Endothelial cell of umbilical vein (primary cell): ENCODE measurements around the gene TCF7L2. TPM values are rescaled to one million over a fixed set of nuclear protein-coding genes. Genes with fewer than 3 reads are reported as not detected.
A peak's percentile ranks its signal among the peaks of the same experiment; 100 is the strongest.

ENCODE experiments used
- BruUV-seq: library from RNA; stranded (reverse); fragments of 400-500 nt; replicated peaks from 2 replicates; lab custom pipeline; 2021; lab: Mats Ljungman, UMichigan
- CTCF ChIA-PET: fragments of 300-600, 350-600 bp; sonication (Branson Sonifier 250); formaldehyde crosslinking; loops from one replicate; lab custom pipeline; 2021; ENCODE audit warnings: antibody characterized with exemption, inconsistent platforms; lab: Charles Lee
- POLR2A ChIA-PET: fragments of 300-600, 350-600 bp; sonication (Branson Sonifier 250); formaldehyde crosslinking; loops from one replicate; lab custom pipeline; 2021; ENCODE audit warnings: antibody characterized with exemption, inconsistent platforms; lab: Charles Lee
- DNase-seq: peaks from one replicate; pipeline ENCODE4 v3.0.0-alpha.2; 2011; ENCODE audit warnings: low read depth, low spot score
- FAIRE-seq: peaks from 2 replicates; lab custom pipeline; 2011; peaks lifted over from hg19 to GRCh38; lab: Jason Lieb, UNC
- H2AFZ ChIP-seq: 2 replicates; pipeline ENCODE4 v1.6.0; 2012; ENCODE audit warnings: low read depth, low read length, control low read depth, inconsistent platforms
- H3K27ac ChIP-seq: 2 replicates; pipeline ENCODE4 v1.5.1; 2011; ENCODE audit warnings: low read depth, mild to moderate bottlenecking, control low read depth, low read length, moderate library complexity; ENCODE audit not compliant: insufficient read depth
- H3K27me3 ChIP-seq, 2 experiments: 2 replicates each; pipeline versions ENCODE4 v1.6.0 to v1.6.1; 2011; ENCODE audit warnings: low read length in 2 of 2, mixed read lengths in 1 of 2; ENCODE audit not compliant: control insufficient read depth in 2 of 2, insufficient read depth in 2 of 2
- H3K36me3 ChIP-seq, 2 experiments: 2 replicates in 1 of 2; 3 replicates in 1 of 2; pipeline ENCODE4 v1.5.1; 2011; ENCODE audit warnings: low read length in 2 of 2, mild to moderate bottlenecking in 1 of 2, moderate library complexity in 1 of 2; ENCODE audit not compliant: control insufficient read depth in 2 of 2, insufficient read depth in 2 of 2; ENCODE audit errors: extremely low read depth in 1 of 2
- H3K4me1 ChIP-seq: 3 replicates; pipeline ENCODE4 v1.5.1; 2011; ENCODE audit warnings: mild to moderate bottlenecking, low read length; ENCODE audit not compliant: control insufficient read depth, insufficient read depth; ENCODE audit errors: extremely low read depth
- H3K4me2 ChIP-seq: 2 replicates; pipeline ENCODE4 v1.6.1; 2011; ENCODE audit warnings: low read length, control low read depth, mixed read lengths; ENCODE audit not compliant: insufficient read depth
- H3K4me3 ChIP-seq, 3 experiments: fragments of 200-600 bp in 1 of 3; sonication (generic), shearing (Covaris generic) in 1 of 3; replicated peaks in 1 of 3; 2 replicates each; pipeline ENCODE4 v1.5.1; 2011 to 2016; ENCODE audit warnings: control low read depth in 3 of 3, low read length in 3 of 3, mild to moderate bottlenecking in 2 of 3, inconsistent platforms in 1 of 3, low read depth in 1 of 3, moderate library complexity in 1 of 3; ENCODE audit not compliant: insufficient read depth in 1 of 3
- H3K79me2 ChIP-seq: 2 replicates; pipeline ENCODE4 v1.6.0; 2012; ENCODE audit warnings: low read length, inconsistent platforms; ENCODE audit not compliant: control insufficient read depth, insufficient read depth
- H3K9ac ChIP-seq: replicated peaks from 2 replicates; pipeline ENCODE3; 2011; ENCODE audit warnings: low read length, control low read depth; ENCODE audit not compliant: insufficient read depth; ENCODE audit errors: extremely low read depth
- H3K9me1 ChIP-seq: replicated peaks from 3 replicates; pipeline ENCODE4 v1.6.0; 2011; ENCODE audit warnings: mild to moderate bottlenecking, low read length; ENCODE audit not compliant: control insufficient read depth, insufficient read depth; ENCODE audit errors: extremely low read depth
- H3K9me3 ChIP-seq: replicated peaks from 2 replicates; pipeline ENCODE4 v1.5.1; 2012; ENCODE audit warnings: low read length, inconsistent platforms; ENCODE audit not compliant: control insufficient read depth, insufficient read depth
- H4K20me1 ChIP-seq: replicated peaks from 2 replicates; pipeline ENCODE3; 2011; ENCODE audit warnings: mild to moderate bottlenecking, low read length; ENCODE audit not compliant: control insufficient read depth, insufficient read depth; ENCODE audit errors: extremely low read depth
- CTCF ChIP-seq, 2 donors: IDR thresholded peaks; 1 replicate in 1 of 2; 2 replicates in 1 of 2; pipeline ENCODE4 v1.5.1; 2011; ENCODE audit warnings: low read length in 2 of 2, mild to moderate bottlenecking in 2 of 2, moderate library complexity in 2 of 2, control low read depth in 1 of 2, inconsistent platforms in 1 of 2, low read depth in 1 of 2; ENCODE audit not compliant: insufficient read depth in 1 of 2; ENCODE audit errors: extremely low read depth in 1 of 2
- GATA2 ChIP-seq: IDR thresholded peaks from 2 replicates; pipeline ENCODE4 v1.7.0; 2011; ENCODE audit warnings: low read depth, mild to moderate bottlenecking, moderate library complexity, mixed read lengths, low read length; ENCODE audit not compliant: insufficient read length, insufficient read depth
- dilution Hi-C: fragments of 300-500 bp; cut with MboI; formaldehyde crosslinking; loops from one replicate; pipeline ENCODE4 v1.15.0; 2019; ENCODE audit warnings: low sequenced_read_pairs; ENCODE audit not compliant: extremely low pct_ligation_motif_present
- intact Hi-C: fragments of 100-400 bp; cut with micrococcal nuclease; formaldehyde crosslinking; loops from one replicate; pipeline ENCODE4 v1.10.0; 2022
- polyA plus RNA-seq, 4 experiments: library from polyadenylated mRNA; depleted of rRNA in 3 of 4; stranded (reverse) in 3 of 4; unstranded in 1 of 4; fragments of >200 nt; gene quantifications; 2 replicates each; pipeline versions ENCODE4 v1.2.1 to v1.2.3, GENCODE V29; 2011 to 2012; ENCODE audit warnings: missing spikeins in 1 of 4
- total RNA-seq: library from RNA; stranded (reverse); gene quantifications from 2 replicates; pipeline ENCODE4 v1.2.3, GENCODE V29; 2021

The TCF7L2 gene
- total and polyA plus RNA-seq, 2 donors (not counting 3 experiments of a cell fraction or from before 2014, with no cell fraction given) = 9.9 to 21.8 TPM

DNA sequence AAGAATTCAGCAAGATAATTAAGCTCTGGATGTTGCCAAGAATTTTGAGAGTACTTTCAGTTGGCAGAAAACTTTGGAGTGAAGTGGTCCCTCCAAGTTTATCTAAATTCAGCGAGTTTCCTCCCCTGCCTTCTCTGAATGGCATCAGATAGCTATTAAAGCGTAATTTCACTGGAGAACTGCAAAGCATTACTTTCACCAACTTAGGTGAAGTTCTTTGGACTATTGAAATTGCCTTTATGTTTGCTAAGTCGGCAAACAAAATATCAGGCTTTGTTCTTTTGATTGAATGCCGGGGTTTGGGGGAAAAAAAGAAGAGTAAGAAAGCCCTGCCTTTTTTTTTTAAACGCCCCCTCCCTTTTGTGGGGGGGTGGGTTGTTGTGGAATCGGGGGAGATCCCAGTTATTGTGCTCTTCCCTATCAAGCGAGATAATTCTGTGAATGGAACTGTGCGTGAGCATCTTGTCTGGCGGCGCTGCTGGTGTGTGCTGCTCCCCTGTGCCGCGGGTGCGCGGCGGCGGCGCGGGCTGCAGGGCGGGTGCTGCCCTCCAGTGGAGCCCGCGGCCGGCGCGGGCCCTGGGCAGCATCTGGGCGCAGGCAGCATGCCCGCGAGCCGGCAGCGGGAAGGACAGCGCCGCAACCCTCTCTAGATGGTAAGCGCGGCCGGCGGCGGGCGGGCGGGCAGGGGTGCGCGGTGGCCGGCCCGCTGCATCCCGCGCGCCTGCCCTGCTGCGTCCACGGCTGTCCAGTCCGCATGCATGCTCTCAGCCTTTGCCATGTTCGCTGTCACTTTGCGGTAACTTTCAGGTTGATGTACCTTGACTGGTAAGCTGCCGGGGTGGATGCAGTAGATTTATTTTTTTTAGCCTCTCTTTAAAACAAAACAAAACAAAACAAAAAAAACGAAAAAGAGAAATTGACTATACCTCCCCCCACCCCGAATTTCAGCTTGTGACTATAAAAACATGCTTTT is 176.5 kb downstream of the TCF7L2 start:
- peak; percentile 76 for DNase-seq
- Histone ChIP-seq H2AFZ (no peak overlapping the region), H3K4me3 (peak overlapping the region in 1 of 3 experiments; percentile 44), H3K27me3 (no peaks in the 10 kb centered on the region), H3K4me2 (peak overlapping the region; percentile 92), H3K9me1 (no peaks in the 10 kb centered on the region), H3K79me2 (no peaks in the 10 kb centered on the region), H3K4me1 (peaks cover 4% of the 10 kb centered on the region), H4K20me1 (peaks cover 7% of the 10 kb centered on the region), H3K9me3 (no peaks in the 10 kb centered on the region), H3K36me3 (no peaks in the 10 kb centered on the region), H3K9ac (peak overlapping the region; percentile 22), H3K27ac (no peak overlapping the region)
- BruUV-seq = no TSS peak
- ChIA-PET POLR2A (no interaction called here), CTCF (interaction anchor here (0.6 to 3.4 kb wide), 35 partner anchors 9 to 651 kb away, joined by 3 to 21 read pairs (median 4); partner anchors contain the start of gene TCF7L2)
- dilution Hi-C loops = no loop called here
- TF ChIP-seq CTCF (IDR thresholded peaks at IDR 0.05; ENCODE audit: extremely low read depth in 1 of 2, insufficient read depth in 1 of 2, low read depth in 1 of 2, low read length in 2 of 2) = peak; percentile 56 to 77
- no peak for TF ChIP-seq GATA2
- intact Hi-C loops = loop anchor here (1.0 to 5.0 kb wide), 9 partner anchors 72 to 651 kb away; partner anchors contain the start of gene TCF7L2
- FAIRE-seq = peak; percentile 43
